HG02642 (cell line): ENCODE measurements around the gene TMEM39B.
"Not testable (repeated sequence)": the region's sequence is repeated elsewhere in the genome, so short reads cannot be mapped to it uniquely, and the experiment has no call there.

Experiments used
- ATAC-seq: cut with Tn5 transposase; IDR thresholded peaks from one replicate; pipeline ENCODE4 v1.9.1; 2021; ENCODE audit warnings: mild to moderate bottlenecking; ENCODE audit not compliant: unreplicated experiment, poor library complexity

TMEM39B gene

DNA sequence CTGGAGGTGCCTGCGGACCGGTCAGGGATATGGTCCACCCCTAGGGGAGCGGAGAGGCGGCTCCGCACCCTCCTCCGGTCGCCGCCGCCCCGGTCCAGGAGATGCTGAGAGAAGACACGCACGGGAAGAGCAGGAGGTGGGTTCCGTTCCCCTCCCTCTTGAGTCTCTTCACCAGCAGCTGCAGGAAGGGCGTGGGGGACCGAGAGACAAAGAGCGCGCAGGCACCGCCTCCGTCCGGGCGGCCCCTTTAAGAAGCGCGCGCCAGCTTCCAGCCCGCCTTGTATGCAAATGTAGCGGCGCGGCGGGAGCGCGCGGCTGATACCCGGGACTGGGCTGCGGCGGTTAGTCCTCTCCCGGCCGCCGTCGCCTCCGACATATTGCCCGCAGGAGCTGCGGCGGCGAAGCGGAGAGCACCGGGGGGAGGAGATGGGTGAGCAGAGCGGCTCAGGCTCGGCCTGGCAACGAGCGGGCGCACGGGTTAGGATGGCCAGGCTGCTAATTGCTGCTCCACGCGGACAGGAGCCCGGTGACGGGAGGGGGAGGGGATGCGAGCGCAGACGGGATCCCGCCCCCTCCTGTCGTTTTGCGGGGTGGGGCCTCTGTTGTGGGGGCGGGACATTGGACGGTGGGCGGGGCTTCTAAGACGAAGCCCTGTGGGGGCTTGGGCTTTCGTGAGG is at the start of gene TMEM39B:
Gene TMEM39B, plus strand, starts transcription at position 318 of the 677 bp plus-strand sequence. Its CDS starts 109 bp downstream, at position 427.
- ATAC-seq, result peak; percentile 88

DNA sequence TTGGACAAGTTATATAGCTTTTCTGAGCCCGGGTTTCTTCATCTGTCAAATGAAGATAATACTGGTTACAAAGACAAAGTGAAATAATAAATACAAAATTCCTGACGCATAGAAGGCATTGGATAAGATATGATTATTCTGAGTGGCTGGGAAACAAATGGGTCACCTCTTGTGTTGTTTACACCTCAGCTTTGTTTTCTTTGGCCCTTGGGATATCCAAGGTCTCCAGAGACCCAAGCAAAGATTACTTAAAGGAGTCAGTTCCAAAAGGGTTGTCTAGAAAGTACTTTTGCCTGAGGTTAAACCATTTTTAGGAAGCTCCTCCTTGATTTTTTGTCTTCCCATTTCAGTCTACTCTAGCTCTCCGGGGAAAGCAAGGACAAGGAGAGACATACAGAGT is 49.4 kb upstream of the TMEM39B start:
- ATAC-seq, result no peak

DNA sequence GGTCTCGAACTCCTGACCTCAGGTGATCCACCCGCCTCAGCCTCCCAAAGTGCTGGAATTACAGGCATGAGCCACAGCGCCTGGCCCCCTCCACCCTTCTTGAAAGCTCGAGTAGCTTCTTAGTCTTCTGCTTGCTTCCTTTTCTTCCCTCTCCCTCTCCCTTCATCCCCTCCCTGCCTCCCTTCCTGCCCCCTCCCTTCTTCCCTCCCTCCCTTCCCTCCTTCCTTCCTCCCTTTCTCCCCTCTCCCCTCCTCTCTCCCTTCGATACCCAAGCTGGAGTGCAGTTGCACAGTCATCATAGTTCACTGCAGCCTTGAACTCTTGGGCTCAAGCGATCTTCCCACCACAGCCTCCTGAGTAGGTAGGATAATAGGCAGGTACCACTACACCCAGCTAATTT is 47.2 kb upstream of the TMEM39B start:
- no peak for ATAC-seq

DNA sequence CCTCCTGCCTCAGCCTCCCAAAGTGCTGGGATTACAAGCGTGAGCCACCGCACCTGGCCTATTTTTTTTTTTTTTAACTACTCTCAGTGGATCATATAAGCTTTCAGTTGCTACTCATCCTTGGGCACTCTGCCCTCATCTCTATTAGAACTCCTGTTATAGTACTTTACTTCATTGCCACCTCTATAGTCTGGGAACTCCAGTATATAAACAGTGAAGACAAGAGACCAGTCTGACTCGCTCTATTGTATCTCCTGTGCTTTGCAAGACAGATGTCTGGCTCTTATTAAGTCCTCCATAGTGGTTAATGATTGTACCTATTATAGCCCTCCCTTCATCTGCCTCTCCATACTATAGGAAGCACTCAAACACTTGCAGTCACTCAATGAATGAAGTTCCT is 44.0 kb upstream of the TMEM39B start:
- no peak for ATAC-seq

DNA sequence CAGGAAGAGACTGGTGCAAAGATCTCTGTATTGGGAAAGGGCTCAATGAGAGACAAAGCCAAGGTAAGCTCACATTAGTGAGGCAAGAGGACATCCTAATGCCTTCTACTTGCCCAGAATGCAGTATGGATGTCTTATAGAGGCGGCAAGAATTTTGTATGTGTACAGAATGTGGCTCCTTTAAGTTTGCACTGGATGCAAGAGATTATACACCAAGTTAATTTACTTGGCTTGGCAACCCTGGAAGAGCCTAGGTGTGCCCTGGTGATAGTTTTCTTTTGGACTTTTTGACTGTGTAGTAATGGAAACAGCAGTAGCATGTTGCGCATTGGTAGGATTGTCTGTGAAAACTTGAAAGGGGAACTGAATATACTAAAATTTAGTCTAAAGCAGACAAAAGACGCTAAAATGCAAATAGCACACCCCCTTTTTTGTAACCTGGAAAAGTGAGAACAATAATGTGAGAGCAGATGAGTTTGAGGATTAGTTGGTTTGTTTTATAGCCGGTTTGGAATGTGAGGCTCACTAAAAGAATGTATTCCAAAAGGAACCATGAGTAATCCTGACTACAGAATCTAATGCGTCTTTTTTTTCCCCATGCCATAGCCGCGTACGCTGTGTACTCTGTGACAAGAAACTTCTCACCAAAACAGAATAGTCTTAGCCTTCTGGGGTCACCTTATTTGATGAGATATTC is 41.0 kb upstream of the TMEM39B start:
- no peak for ATAC-seq

DNA sequence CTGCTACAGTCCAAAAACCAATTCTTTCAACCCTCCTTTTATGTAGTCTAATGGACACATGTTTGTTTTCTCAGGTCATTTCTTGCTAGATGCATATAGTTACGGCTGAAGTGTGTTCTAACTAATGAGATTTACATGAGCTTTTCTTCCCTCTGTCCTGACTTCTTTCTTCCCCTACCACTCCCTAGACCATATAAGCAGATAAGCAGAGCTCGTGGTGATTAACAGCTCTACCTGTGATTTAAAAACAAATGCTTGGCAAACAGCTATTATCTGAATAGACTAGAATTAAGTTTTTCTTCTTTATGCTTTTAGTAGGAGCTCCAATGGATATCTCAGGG is 40.5 kb upstream of the TMEM39B start:
- no peak for ATAC-seq

DNA sequence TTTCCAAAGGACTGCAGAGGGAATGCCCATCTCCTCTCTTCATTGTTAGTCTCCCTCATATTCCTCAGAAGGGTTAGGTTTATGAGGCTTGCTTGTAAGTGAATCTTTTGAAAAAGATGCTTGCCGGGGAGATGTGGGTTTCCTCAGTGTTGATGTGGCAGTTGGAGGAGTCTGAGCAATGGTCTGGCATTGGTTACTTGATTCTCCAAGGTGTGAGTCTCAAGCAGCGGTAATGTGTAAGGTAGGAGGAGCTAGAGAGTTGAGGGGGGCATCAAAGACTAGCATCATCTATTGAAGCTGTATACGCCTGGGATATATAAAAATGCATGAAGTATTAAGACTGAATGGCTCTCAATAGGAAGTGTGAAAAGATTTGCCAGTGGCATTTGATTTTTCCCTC is 37.6 kb upstream of the TMEM39B start:
- ATAC-seq, result no peak

DNA sequence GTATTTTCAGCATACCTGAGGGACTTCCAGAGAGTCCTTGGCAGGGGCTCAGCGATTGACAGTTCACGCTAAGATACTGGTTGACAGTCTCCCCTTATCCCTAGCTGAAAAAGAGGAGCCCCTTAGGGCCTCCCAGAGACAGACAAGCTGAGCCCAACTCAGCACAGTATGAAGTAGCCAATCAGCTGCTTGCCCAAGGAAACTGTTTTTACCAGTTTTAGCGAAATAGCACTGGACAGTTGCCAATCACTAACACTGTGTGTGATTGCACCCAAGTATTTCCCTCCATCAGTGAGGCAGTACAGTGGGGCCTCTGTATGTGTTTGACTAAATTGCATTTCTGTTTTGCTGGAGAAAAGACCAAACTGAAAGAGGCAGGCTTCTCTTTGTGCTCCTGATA is 32.0 kb upstream of the TMEM39B start:
- ATAC-seq, result no peak

DNA sequence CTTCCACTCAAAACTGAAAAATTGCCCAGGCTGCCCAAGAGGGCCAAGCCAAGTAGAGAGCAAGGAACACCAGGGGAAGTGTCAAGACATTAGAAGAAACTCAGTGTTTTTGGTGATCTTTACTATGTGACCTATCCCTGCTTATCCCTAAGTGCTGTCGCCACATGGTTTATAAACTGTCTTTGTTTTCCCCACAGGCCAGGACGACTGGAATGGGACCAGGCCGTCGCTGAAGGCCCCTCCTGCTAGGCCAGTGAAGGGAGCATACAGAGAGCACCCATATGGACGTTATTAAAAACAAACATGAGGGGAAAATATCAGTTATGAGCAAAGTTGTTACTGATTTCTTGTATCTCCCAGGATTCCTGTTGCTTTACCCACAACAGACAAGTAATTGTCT is 30.4 kb upstream of the TMEM39B start:
- no peak for ATAC-seq

DNA sequence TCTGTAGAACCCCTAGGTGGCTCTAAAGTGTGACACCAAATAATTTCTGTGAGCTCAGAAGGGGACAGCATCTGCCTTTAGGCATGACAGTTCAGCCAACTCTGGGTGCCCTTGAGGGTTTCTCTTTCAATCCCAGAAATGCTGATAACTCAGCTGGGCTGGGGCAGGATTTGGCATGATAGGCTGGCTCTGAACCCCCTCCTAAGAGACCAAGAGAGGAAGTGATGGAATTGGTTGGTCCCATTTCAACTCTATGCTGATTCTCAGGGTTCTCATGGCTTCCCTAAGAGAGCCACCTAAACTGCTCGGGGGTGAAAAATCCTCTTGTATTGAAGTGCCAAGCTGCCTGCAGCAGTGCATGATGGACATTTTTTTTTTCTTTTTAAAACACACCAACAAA is 28.5 kb upstream of the TMEM39B start:
- ATAC-seq, result no peak

DNA sequence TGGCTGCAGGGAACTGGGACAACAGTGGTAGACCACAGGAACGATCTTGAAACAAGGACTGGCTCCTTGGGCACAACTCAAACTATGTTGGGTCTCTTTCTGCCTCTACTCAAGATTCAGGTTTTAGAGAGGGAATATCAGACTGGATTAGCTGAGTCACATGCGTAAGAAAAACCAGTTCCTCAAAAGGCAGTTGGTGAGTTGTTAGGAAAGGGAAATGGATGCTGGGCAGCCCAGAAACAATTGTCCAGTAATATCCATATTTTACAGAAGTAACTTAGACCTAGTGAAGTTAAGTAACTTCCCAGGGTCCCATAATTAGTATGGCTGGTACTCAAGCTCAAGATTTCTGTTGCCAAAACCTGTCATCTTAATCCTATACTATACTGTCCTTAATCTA is 27.0 kb upstream of the TMEM39B start:
- ATAC-seq, result no peak

DNA sequence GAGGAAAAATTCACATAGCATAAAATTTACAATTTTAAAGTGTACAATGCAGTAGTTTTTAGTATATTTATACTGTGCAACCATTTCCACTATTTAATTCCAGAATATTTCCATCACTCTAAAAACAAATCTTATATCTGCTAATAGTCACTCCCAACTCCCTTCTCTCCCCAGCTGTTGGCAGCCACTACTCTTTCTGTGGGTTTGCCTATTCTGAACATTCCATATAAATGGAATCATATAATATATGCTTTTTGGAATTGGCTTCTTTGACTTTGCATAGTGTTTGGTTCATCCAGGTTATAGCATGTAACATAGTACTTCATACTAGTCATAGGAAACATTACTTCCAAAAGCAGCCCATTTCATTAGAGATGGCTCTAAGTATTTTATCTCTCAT is 25.0 kb upstream of the TMEM39B start:
- no peak for ATAC-seq

DNA sequence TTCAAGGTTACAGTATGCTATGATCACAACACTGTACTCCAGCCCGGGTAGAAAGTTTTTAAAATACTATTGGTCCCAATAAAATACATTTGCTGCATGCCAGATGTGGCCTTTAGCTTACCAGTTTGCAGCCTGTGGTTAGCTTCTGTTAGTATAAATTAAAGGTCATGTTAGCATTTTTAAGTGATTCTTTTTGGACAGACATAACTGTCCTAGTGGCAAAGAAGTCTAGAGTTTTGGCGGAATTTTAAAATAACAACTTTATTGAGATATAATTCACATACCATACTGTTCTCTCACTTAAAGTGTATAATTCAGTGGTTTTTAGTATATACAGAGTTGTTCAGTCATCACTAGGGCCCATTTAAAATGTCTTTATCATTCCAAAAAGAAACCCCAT is 24.3 kb upstream of the TMEM39B start:
- ATAC-seq, result no peak

DNA sequence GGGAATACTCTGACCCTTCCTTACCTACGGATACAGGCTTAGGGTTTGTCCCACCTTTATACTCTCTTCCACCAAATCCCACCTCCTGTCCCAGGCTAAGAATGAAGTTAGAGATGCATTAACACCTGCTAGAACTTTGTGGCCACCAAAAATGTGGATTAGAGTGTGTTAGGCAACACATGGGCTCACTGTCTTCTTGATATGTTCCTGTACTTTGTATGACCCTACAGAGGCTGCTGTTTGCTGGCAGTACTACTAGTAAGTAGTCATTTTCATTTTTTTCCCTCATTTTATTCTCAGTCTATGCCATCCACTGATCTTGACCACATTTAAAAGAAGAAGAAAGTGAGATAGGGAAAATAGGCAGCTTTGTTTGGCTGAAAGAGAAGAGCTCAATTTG is 21.0 kb upstream of the TMEM39B start:
- ATAC-seq, result no peak

DNA sequence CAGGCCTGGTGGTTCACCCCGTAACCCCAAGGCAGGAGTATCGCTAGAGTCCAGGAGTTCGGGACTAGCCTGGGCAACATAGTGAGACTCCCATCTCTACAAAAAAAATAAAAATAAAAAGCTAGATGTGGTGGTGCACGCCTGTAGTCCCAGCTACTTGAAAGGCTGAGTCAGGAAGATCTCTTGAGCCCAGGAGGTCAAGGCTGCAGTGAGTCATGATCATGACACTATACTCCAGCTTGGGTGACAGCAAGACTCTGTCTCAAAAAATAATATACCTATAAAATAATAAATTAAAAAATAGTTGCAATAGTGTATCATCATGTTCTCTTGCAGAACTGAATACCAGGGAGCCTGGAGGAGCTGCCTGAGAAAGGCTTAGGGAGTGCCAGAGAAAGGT is 19.9 kb upstream of the TMEM39B start:
- ATAC-seq, result no peak

DNA sequence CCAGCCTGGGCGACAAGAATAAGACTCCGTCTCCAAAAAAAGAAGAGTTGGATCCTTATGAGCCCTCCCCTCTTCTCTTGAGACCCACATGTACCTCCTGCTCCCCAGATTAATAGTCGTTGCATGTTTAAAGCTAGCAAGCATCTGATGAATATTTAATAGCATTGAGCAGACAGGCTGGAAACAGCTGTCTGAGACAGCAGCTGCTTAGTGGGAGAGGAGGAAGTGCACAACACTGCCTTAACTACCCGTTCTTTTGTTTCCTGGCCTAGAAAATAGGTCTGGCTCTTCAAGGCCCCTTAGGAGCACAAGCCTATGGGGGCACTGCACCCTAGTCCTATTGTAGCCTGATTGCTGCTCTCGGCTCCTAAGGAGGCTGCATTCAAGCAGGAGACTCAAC is 17.3 kb upstream of the TMEM39B start:
- no peak for ATAC-seq

DNA sequence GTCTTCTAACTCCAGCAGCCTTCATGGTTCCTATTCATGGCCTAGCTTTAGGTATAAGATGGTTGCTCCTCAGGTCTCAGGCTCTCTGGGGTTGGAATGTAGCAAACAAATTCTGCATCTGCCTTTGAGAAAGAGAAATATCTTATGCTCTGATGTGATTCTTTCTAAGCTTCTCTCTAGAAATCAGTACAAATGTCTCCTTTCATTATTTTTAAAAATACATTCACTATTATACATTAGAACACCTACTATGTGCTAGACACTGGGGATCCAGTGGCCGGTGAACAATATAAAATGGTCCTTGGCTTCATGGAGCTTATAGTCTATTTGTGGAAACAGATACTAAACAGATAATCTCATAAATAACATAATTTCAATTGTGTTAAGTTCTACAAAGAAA is 16.1 kb upstream of the TMEM39B start:
- no peak for ATAC-seq

DNA sequence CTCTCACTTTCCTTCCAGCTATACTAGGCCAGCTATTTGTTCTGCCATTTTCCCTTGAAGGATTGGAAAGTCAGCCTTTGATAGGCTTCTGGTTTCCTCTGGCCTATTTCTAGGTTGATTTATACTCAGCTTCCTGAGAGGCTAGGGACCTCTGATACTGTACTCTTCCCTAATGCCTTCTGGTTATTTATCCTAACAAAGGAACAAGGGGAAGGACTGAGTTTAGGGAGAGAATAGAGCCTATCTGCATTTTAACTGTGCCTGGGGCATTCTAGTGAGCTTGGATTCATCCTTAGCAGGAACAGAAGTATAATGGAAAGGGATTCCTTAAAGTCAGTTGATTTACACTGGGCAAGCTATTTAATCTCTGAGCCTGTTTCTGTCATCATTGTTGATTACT is 11.8 kb upstream of the TMEM39B start:
- ATAC-seq, result no peak

DNA sequence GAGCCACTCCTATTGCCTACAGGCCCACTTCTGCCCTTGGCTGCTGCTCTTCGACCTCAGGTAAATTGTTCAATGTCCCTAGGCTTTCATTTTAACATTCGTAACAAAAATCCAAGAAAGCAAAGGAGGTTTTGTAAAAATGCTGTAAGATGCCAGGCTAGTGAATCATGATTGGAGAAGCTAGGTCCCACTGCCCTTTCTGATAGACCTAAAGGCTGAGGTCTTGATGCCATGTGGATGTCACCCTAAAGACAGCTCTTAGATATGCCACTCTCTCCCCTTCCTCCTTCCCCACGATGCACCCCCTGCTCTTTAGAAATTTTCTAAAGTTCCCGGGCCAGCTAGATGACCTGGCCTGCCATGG is 9.9 kb upstream of the TMEM39B start:
- ATAC-seq, result no peak

DNA sequence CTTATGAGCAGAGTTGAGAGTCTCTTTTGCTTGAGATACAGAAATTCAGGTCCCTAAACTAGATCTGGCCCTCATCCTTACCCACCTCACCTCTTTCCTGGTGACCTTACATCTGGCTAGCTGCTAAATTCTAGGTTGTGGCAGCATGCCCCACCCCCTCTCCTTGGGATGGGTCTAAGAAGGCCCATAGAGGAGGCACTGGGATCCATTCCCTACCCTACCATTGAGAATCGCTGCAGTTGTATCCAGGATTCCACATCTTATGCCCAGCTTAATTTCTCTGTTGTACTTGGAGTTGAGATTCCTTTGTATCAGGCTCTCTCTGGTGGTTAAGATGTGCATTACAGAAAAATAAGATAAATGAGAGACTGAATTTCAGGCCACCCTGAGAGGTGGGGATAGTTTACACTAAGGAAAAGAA is 9.5 kb upstream of the TMEM39B start:
- ATAC-seq, result no peak

DNA sequence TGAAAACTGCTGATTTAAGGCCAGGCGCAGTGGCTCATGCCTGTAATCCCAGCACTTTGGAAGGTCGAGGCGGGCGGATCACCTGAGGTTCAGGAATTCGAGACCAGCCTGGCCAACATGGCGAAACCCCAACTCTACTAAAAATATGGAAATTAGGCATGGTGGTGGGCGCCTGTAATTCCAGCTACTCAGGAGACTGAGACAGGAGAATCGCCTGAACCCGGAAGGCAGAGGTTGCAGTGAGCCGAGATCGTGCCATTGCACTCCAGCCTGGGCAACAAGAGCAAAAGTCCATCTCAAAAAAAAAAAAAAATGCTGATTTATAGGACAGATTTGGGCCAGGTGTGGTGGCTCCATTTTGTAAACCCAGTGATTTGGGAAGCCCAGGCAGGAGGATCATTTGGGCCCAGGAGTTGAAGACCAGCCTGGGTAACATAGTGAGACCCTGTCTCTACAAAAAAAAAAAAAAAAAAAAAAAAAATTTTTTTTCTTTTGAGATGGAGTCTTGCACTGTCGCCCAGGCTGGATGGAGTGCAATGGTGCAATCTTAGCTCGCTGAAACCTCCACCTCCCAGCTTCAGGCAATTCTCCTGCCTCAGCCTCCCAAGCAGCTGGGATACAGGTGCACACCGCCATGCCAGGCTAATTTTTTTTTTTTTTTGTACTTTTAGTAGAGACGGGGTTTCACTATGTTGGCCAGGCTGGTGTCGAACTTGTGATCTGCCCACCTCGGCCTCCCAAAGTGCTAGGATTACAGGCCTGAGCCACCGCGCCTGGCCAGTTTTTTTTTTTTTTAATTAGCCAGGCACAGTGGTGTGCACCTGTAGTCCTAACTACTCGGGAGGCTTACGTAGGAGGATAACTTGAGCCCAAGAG is 6.9 kb upstream of the TMEM39B start:
- ATAC-seq, result not testable (repeated sequence)
